ENCODE data around the gene SLC25A3.
"Not testable (repeated sequence)": the region's sequence is repeated elsewhere in the genome, so short reads cannot be mapped to it uniquely, and the experiment has no call there.

The SLC25A3 gene

DNA sequence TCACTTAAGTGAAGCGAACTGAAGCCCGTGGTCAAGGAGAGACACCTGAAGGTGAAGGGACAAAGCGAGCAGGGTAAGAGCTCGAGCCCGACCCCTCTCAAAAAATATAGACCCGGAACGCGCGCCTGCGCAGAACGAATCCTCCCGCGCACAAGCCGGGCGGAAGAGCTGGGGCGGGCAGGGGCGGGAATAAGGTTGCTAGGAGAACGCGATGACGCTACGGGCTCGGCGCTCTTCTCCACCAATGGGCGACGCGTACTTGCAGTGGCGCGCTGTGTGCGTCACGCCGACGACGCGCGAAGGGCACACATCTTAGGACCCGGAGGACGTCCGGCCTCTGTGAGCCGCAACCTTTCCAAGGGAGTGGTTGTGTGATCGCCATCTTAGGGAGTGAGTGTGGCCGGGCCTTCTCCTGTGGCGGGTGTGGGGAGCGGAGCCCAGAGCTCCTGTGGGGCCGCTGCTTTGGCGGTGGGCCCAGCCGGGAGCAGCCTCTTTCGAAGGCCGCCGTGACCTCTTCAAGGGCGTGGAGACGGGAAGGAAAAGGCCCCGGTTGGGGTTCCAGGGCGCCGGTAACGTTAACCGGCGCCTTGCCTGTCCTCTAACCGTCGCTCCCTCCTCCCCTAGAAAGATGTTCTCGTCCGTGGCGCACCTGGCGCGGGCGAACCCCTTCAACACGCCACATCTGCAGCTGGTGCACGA is at the start of gene SLC25A3:
SLC25A3 (plus strand) TSS at position 336 of the 699 bp plus-strand sequence; CDS start at position 629, 293 bp downstream.
- no peaks in the 10 kb centered on the region for H3K9me3 Mint-ChIP-seq

DNA sequence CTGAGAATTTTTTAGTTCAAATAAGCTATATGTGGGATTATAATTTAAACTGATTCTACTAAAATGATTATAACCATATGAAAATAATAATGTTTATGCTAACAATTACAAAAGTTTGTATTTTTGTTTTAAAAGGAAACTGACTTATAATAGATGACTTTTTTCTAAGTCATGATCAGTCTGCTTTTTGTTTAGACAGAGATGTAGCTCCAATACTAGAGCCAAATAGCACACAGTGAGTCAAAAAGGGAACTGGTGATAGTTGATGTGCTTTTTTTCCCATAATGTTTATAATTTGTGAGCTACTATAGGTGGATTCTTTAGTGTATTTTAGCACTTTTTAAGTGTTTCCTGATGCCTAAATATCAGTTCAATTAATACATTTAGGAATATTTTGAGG is 49.8 kb upstream of the SLC25A3 start:
- Mint-ChIP-seq H3K9me3 (no peaks in the 10 kb centered on the region), H3K4me3 (no peak overlapping the region), H3K36me3 (peaks cover 9% of the 10 kb centered on the region), H3K27me3 (no peaks in the 10 kb centered on the region), H3K4me1 (peaks cover 15% of the 10 kb centered on the region), H3K27ac (no peak overlapping the region)

More for the DNA sequence above, at the start of gene SLC25A3:
- no peaks in the 10 kb centered on the region for H3K27me3 Mint-ChIP-seq
- H3K36me3 Mint-ChIP-seq = peaks cover 13% of the 10 kb centered on the region
- H3K27ac Mint-ChIP-seq = peak within 1 kb of the TSS; percentile 98
- H3K4me3 Mint-ChIP-seq = peak within 1 kb of the TSS; percentile 99
- peaks cover 36% of the 10 kb centered on the region for H3K4me1 Mint-ChIP-seq

- H3K9me3 Mint-ChIP-seq = no peaks in the 10 kb centered on the region
- no peak overlapping the region for H3K4me3 Mint-ChIP-seq
- H3K4me1 Mint-ChIP-seq = peaks cover 15% of the 10 kb centered on the region
- H3K27me3 Mint-ChIP-seq = no peaks in the 10 kb centered on the region
- no peak overlapping the region for H3K27ac Mint-ChIP-seq
- H3K36me3 Mint-ChIP-seq = peaks cover 9% of the 10 kb centered on the region
Observed at GRCh38 chr12:98544751-98545150, 48.7 kb upstream of the SLC25A3 start.

- no peak overlapping the region for H3K4me3 Mint-ChIP-seq
- no peaks in the 10 kb centered on the region for H3K9me3 Mint-ChIP-seq
- peaks cover 9% of the 10 kb centered on the region for H3K36me3 Mint-ChIP-seq
- no peak overlapping the region for H3K27ac Mint-ChIP-seq
- no peaks in the 10 kb centered on the region for H3K27me3 Mint-ChIP-seq
- H3K4me1 Mint-ChIP-seq = no peaks in the 10 kb centered on the region
Observed at GRCh38 chr12:98549371-98550110, 43.9 kb upstream of the SLC25A3 start.

- H3K27ac Mint-ChIP-seq = no peak overlapping the region
- no peaks in the 10 kb centered on the region for H3K4me1 Mint-ChIP-seq
- H3K9me3 Mint-ChIP-seq = no peaks in the 10 kb centered on the region
- H3K27me3 Mint-ChIP-seq = no peaks in the 10 kb centered on the region
- H3K36me3 Mint-ChIP-seq = peaks cover 9% of the 10 kb centered on the region
- no peak overlapping the region for H3K4me3 Mint-ChIP-seq
Observed at GRCh38 chr12:98551787-98552186, 41.7 kb upstream of the SLC25A3 start.

DNA sequence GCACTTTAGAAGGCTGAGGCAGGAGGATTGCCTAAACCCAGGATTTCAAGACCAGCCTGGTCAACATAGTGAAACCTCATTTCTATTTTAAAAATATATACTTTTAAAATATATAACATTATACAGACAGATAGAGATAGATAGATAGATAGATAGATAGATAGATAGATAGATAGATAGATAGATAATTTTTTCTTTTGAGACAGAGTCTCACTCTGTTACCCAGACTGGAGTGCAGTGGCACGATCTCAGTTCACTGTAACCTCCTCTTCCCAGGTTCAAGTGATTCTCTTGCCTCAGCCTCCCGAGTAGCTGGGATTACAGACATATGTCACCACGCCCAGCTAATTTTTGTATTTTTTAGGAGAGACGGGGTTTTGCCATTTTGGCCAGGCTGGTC is 35.4 kb upstream of the SLC25A3 start:
- H3K9me3 Mint-ChIP-seq, H3K4me1 Mint-ChIP-seq, H3K36me3 Mint-ChIP-seq, H3K4me3 Mint-ChIP-seq, H3K27me3 Mint-ChIP-seq, H3K27ac Mint-ChIP-seq: not testable (repeated sequence)

DNA sequence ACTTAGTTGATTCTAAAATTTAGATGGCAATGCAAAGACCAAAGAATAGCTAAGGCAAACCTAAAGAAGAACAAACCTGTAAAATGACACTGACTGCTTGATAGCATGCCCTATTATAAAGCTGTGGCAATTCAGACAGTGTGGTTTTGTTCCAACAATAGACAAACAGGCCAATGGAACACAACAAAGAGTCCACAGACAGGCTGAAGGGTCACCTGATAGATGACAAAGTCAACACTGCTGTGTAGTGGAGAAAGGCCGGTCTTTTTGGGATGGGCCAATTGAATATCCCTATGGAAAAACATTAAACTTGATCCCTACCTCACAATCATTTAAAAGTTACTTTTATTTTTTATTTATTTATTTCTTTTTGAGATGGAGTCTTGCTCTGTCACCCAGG is 33.8 kb upstream of the SLC25A3 start:
- Mint-ChIP-seq H3K27ac (no peak overlapping the region), H3K27me3 (no peaks in the 10 kb centered on the region), H3K36me3 (no peaks in the 10 kb centered on the region), H3K9me3 (no peaks in the 10 kb centered on the region), H3K4me3 (no peak overlapping the region), H3K4me1 (no peaks in the 10 kb centered on the region)

- Mint-ChIP-seq H3K27ac (no peak overlapping the region), H3K4me1 (peaks cover 3% of the 10 kb centered on the region), H3K36me3 (no peaks in the 10 kb centered on the region)
Observed at GRCh38 chr12:98561846-98562245, 31.6 kb upstream of the SLC25A3 start.

GRCh38 chr12:98572010-98572409 is 21.5 kb upstream of the SLC25A3 start:
- H3K36me3 Mint-ChIP-seq = no peaks in the 10 kb centered on the region
- H3K4me1 Mint-ChIP-seq = peaks cover 1% of the 10 kb centered on the region
- H3K4me3 Mint-ChIP-seq = no peak overlapping the region
- no peaks in the 10 kb centered on the region for H3K9me3 Mint-ChIP-seq
- no peak overlapping the region for H3K27ac Mint-ChIP-seq
- H3K27me3 Mint-ChIP-seq = no peaks in the 10 kb centered on the region

More at GRCh38 chr12:98561846-98562245, 31.6 kb upstream of the SLC25A3 start:
- Mint-ChIP-seq H3K27me3 (no peaks in the 10 kb centered on the region), H3K4me3 (no peak overlapping the region), H3K9me3 (no peaks in the 10 kb centered on the region)

DNA sequence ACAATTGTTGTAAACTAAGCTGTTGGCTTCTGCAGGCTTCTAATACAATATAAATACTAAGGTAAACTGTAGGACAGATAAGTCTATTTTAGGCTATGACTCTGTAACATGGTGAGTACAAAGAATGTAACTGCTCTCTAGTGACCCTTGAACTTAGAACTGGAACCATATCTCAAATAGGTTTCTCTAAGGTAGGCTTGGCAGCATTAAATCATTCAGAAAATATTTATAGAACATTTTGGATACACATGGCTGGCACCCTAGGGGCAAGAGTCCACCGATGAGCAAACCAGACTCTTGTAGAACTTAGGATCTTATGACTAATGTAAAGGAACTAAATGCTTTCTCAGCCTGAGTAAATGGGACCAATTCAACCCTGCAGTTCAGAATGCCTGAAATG is 19.4 kb upstream of the SLC25A3 start:
- Mint-ChIP-seq H3K36me3 (no peaks in the 10 kb centered on the region), H3K9me3 (no peaks in the 10 kb centered on the region), H3K4me3 (no peak overlapping the region), H3K27ac (no peak overlapping the region), H3K27me3 (no peaks in the 10 kb centered on the region), H3K4me1 (no peaks in the 10 kb centered on the region)

- Mint-ChIP-seq H3K27ac (no peak overlapping the region), H3K4me3 (no peak overlapping the region), H3K27me3 (no peaks in the 10 kb centered on the region), H3K4me1 (no peaks in the 10 kb centered on the region), H3K9me3 (no peaks in the 10 kb centered on the region), H3K36me3 (no peaks in the 10 kb centered on the region)
Observed at GRCh38 chr12:98575013-98575412, 18.5 kb upstream of the SLC25A3 start.

DNA sequence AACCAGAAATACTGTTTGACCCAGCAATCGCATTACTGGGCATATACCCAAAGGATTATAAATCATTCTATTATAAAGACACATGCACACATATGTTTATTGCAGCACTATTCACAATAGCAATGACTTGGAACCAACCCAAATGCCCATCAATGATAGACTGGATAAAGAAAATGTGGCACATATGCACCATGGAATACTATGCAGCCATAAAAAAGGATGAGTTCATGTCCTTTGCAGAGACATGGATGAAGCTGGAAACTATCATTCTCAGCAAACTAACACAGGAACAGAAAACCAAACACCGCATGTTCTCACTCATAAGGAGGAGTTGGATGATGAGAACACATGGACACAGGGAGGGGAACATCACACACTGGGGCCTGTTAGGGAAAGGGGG is 16.7 kb upstream of the SLC25A3 start:
- H3K4me3 Mint-ChIP-seq, H3K9me3 Mint-ChIP-seq, H3K4me1 Mint-ChIP-seq, H3K27ac Mint-ChIP-seq, H3K27me3 Mint-ChIP-seq, H3K36me3 Mint-ChIP-seq: not testable (repeated sequence)

- H3K27ac Mint-ChIP-seq = no peak overlapping the region
- H3K4me1 Mint-ChIP-seq = no peaks in the 10 kb centered on the region
- no peaks in the 10 kb centered on the region for H3K36me3 Mint-ChIP-seq
- no peaks in the 10 kb centered on the region for H3K27me3 Mint-ChIP-seq
- no peak overlapping the region for H3K4me3 Mint-ChIP-seq
- no peaks in the 10 kb centered on the region for H3K9me3 Mint-ChIP-seq
Observed at GRCh38 chr12:98578392-98578791, 15.1 kb upstream of the SLC25A3 start.

DNA sequence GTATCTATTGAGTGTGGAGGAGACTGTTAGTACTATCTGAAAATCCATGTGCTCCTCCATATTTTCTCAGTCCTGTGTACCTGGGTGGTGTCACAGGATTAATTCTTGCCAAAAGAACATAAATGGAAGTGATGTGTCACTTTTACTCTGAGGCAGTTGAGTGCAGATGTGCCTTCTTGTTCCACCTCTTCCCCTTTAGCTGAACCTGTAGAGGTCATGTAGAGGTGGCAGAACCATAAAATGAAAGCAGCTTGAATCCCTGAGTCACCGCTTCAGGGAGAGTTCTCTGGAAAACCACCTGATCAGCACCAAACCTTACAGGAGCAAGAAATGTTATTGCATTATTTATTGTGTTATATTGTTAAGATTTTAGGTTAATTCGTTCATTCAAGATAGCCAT is 14.7 kb upstream of the SLC25A3 start:
- no peak overlapping the region for H3K27ac Mint-ChIP-seq
- H3K27me3 Mint-ChIP-seq = no peaks in the 10 kb centered on the region
- no peak overlapping the region for H3K4me3 Mint-ChIP-seq
- no peaks in the 10 kb centered on the region for H3K4me1 Mint-ChIP-seq
- no peaks in the 10 kb centered on the region for H3K9me3 Mint-ChIP-seq
- no peaks in the 10 kb centered on the region for H3K36me3 Mint-ChIP-seq

DNA sequence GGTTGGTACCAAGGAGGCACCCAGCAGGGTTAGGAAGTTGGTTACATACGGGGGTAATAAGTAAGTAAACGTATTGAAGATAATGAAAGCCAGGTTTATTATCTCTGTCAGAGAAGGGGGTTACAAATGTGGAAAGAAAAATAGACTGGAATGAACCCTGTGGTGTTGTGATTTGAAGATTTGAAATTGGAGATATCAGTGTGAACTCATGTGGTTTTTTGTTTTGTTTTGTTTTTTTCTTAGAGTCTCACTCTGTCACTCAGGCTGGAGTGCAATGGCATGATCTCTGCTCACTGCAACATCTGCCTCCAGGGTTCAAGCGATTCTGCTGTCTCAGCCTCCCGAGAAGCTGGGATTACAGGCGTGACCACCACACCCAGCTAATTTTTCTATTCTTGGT is 14.1 kb upstream of the SLC25A3 start:
- no peak overlapping the region for H3K4me3 Mint-ChIP-seq
- H3K27me3 Mint-ChIP-seq = no peaks in the 10 kb centered on the region

DNA sequence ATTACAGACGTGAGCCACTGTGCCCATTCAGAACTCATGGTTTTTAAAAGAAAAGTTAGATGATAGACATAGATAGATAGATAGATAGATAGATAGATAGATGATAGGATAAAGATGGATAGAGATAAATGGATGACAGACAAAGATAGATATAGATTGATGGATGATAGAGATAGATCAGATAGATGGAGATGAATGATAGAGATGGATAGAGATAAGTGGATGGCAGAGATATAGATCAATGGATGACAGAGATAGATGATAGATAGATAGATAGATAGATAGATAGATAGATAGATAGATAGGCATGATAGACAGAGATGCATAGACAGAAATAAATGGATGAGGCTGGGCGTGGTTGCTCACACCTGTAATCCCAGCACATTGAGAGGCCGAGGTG is 13.7 kb upstream of the SLC25A3 start:
- H3K4me3 Mint-ChIP-seq = no peak overlapping the region
- no peak overlapping the region for H3K27ac Mint-ChIP-seq
- no peaks in the 10 kb centered on the region for H3K36me3 Mint-ChIP-seq
- no peaks in the 10 kb centered on the region for H3K9me3 Mint-ChIP-seq
- H3K4me1 Mint-ChIP-seq = no peaks in the 10 kb centered on the region
- H3K27me3 Mint-ChIP-seq = no peaks in the 10 kb centered on the region

More for the DNA sequence above, 14.1 kb upstream of the SLC25A3 start:
- H3K4me1 Mint-ChIP-seq = no peaks in the 10 kb centered on the region
- H3K27ac Mint-ChIP-seq = no peak overlapping the region
- H3K9me3 Mint-ChIP-seq = no peaks in the 10 kb centered on the region
- no peaks in the 10 kb centered on the region for H3K36me3 Mint-ChIP-seq
